Thoracic aorta (tissue), 2 donors: ENCODE results near the gene ZFYVE9. TPM values are rescaled to one million over a fixed set of nuclear protein-coding genes. Genes with fewer than 3 reads are reported as not detected.
"Not testable (repeated sequence)": the region's sequence is repeated elsewhere in the genome, so short reads cannot be mapped to it uniquely, and the experiment has no call there.

ENCODE experiments used
- ATAC-seq: fragments of 150-250 bp; one replicate; pipeline ENCODE4 v1.8.0; 2017; ENCODE audit warnings: low read depth; ENCODE audit not compliant: insufficient number of reproducible peaks, low FRiP score
- DNase-seq: peaks from one replicate; pipeline ENCODE4 v3.0.0-alpha.2; 2020; ENCODE audit warnings: low spot score
- H3K27ac ChIP-seq, 2 donors: fragments of 200-600 bp; sonication (generic); 1 replicate in 1 of 2; 2 replicates in 1 of 2; pipeline ENCODE4 v1.5.1; 2016; ENCODE audit warnings: mild to moderate bottlenecking in 2 of 2, moderate library complexity in 2 of 2
- H3K27me3 ChIP-seq: fragments of 200-600 bp; sonication (generic); replicated peaks from 2 replicates; pipeline ENCODE4 v1.6.0; 2016; ENCODE audit warnings: mild to moderate bottlenecking; ENCODE audit not compliant: insufficient read depth
- H3K36me3 ChIP-seq: fragments of 200-600 bp; sonication (generic); one replicate; pipeline ENCODE4 v1.5.1; 2016
- H3K4me1 ChIP-seq, 2 donors: fragments of 200-600 bp; sonication (generic); 1 replicate in 1 of 2; 2 replicates in 1 of 2; pipeline versions ENCODE4 v1.5.1 to v1.6.0; 2016; ENCODE audit warnings: low read depth in 2 of 2, mild to moderate bottlenecking in 1 of 2; ENCODE audit not compliant: control insufficient read depth in 1 of 2
- H3K4me3 ChIP-seq: fragments of 200-600 bp; sonication (generic); 2 replicates; pipeline ENCODE4 v1.5.1; 2016; ENCODE audit warnings: mild to moderate bottlenecking
- H3K9me3 ChIP-seq: fragments of 200-600 bp; sonication (generic); 2 replicates; pipeline ENCODE4 v1.5.1; 2016
- total RNA-seq, 2 donors: library from RNA; depleted of rRNA; stranded (reverse); fragments of >200 nt; gene quantifications; one replicate each; pipeline versions ENCODE4 v1.1.0 to v1.2.3, GENCODE V29; 2016
- TF ChIP-seq, protein P1 (sequence below): fragments of 200-600 bp; sonication (generic); IDR thresholded peaks from one replicate; pipeline ENCODE4 v1.5.1; 2019; ENCODE audit warnings: antibody characterized with exemption

The ZFYVE9 gene
- total RNA-seq, 2 donors from 2014 or later, result 29.6 to 45.9 TPM

GRCh38 chr1:52168373-52169080 lies 26.6 kb downstream of the ZFYVE9 start:
- no peak for ATAC-seq
- no peak overlapping the region for H3K4me3 ChIP-seq
- H3K27me3 ChIP-seq, result no peaks in the 10 kb centered on the region
- no peak overlapping the region for H3K27ac ChIP-seq
- no peaks in the 10 kb centered on the region for H3K9me3 ChIP-seq
- no peaks in the 10 kb centered on the region for H3K4me1 ChIP-seq
- no peaks in the 10 kb centered on the region for H3K36me3 ChIP-seq
- DNase-seq, result no peak
- TF ChIP-seq, protein P1, sequence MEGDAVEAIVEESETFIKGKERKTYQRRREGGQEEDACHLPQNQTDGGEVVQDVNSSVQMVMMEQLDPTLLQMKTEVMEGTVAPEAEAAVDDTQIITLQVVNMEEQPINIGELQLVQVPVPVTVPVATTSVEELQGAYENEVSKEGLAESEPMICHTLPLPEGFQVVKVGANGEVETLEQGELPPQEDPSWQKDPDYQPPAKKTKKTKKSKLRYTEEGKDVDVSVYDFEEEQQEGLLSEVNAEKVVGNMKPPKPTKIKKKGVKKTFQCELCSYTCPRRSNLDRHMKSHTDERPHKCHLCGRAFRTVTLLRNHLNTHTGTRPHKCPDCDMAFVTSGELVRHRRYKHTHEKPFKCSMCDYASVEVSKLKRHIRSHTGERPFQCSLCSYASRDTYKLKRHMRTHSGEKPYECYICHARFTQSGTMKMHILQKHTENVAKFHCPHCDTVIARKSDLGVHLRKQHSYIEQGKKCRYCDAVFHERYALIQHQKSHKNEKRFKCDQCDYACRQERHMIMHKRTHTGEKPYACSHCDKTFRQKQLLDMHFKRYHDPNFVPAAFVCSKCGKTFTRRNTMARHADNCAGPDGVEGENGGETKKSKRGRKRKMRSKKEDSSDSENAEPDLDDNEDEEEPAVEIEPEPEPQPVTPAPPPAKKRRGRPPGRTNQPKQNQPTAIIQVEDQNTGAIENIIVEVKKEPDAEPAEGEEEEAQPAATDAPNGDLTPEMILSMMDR, result no peak

- not testable (repeated sequence) for H3K27ac ChIP-seq, H3K36me3 ChIP-seq, DNase-seq, H3K27me3 ChIP-seq, H3K4me1 ChIP-seq, ATAC-seq, H3K4me3 ChIP-seq, H3K9me3 ChIP-seq
Measured at GRCh38 chr1:52171149-52171548, 29.3 kb downstream of the ZFYVE9 start.

DNA sequence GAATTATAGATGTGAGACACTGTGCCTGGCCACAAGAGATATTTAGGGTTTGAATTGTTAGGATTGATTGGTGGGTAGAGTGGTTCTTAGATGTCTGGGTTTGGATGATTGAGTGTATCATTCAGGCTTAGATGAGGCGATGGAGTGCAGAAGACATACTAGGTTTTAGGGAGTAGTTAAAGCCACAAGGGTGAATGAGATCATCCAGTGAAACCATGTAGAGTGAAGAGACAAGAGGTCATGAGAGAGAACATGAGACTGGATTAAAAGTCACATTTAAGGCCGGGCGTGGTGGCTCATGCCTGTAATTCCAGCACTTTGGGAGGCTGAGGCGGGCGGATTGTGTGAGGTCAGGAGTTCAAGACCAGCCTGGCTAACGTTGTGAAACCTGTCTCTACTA lies 37.2 kb downstream of the ZFYVE9 start:
- H3K36me3 ChIP-seq, result no peaks in the 10 kb centered on the region
- no peak overlapping the region for H3K27ac ChIP-seq
- no peaks in the 10 kb centered on the region for H3K27me3 ChIP-seq
- DNase-seq (no peak), ATAC-seq (no peak)
- no peak overlapping the region for H3K4me3 ChIP-seq
- H3K9me3 ChIP-seq, result no peaks in the 10 kb centered on the region
- TF ChIP-seq, protein P1, result no peak
- no peaks in the 10 kb centered on the region for H3K4me1 ChIP-seq

GRCh38 chr1:52180176-52180575 lies 38.3 kb downstream of the ZFYVE9 start:
- peaks cover 5 to 6% of the 10 kb centered on the region in 2 donors for H3K4me1 ChIP-seq
- no peak overlapping the region for H3K27ac ChIP-seq
- DNase-seq (no peak), ATAC-seq (no peak)
- no peaks in the 10 kb centered on the region for H3K27me3 ChIP-seq
- H3K9me3 ChIP-seq, result no peaks in the 10 kb centered on the region
- no peaks in the 10 kb centered on the region for H3K36me3 ChIP-seq
- TF ChIP-seq, protein P1, result no peak
- no peak overlapping the region for H3K4me3 ChIP-seq

GRCh38 chr1:52181759-52182158 lies 39.9 kb downstream of the ZFYVE9 start:
- not testable (repeated sequence) for H3K36me3 ChIP-seq, H3K9me3 ChIP-seq, H3K27ac ChIP-seq, H3K27me3 ChIP-seq, ATAC-seq, DNase-seq, H3K4me3 ChIP-seq
- H3K4me1 ChIP-seq, result peaks cover 11 to 21% of the 10 kb centered on the region in 2 donors

DNA sequence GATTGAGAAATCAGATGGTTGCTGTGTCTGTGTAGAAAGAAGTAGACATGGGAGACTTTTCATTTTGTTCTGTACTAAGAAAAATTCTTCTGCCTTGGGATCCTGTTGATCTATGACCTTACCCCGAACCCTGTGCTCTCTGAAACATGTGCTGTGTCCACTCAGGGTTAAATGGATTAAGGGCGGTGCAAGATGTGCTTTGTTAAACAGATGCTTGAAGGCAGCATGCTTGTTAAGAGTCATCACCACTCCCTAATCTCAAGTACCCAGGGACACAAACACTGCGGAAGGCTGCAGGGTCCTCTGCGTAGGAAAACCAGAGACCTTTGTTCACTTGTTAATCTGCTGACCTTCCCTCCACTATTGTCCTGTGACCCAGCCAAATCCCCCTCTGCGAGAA lies 40.4 kb downstream of the ZFYVE9 start:
- H3K27me3 ChIP-seq, H3K4me3 ChIP-seq, DNase-seq, H3K27ac ChIP-seq, H3K9me3 ChIP-seq, H3K36me3 ChIP-seq, ATAC-seq: not testable (repeated sequence)
- peaks cover 11 to 21% of the 10 kb centered on the region in 2 donors for H3K4me1 ChIP-seq
